Glomerular endothelial cell (primary cell): ENCODE data around the gene FCN2. TPM values are rescaled to one million over a fixed set of nuclear protein-coding genes. Genes with fewer than 3 reads are reported as not detected.

Experiments used
- DNase-seq: peaks from one replicate; pipeline ENCODE4 v3.0.0-alpha.2; 2011; ENCODE audit warnings: low read depth, low spot score; ENCODE audit errors: extremely low read depth
- total RNA-seq: library from RNA; depleted of rRNA; stranded (reverse); fragments of >200 nt; gene quantifications from 2 replicates; pipeline ENCODE4 v1.2.3, GENCODE V29; 2015

FCN2 gene
- total RNA-seq, 1 donor from 2014 or later = not detected

- DNase-seq = no peak
Measured at GRCh38 chr9:134925011-134925511, 44.5 kb downstream of the FCN2 start.

DNA sequence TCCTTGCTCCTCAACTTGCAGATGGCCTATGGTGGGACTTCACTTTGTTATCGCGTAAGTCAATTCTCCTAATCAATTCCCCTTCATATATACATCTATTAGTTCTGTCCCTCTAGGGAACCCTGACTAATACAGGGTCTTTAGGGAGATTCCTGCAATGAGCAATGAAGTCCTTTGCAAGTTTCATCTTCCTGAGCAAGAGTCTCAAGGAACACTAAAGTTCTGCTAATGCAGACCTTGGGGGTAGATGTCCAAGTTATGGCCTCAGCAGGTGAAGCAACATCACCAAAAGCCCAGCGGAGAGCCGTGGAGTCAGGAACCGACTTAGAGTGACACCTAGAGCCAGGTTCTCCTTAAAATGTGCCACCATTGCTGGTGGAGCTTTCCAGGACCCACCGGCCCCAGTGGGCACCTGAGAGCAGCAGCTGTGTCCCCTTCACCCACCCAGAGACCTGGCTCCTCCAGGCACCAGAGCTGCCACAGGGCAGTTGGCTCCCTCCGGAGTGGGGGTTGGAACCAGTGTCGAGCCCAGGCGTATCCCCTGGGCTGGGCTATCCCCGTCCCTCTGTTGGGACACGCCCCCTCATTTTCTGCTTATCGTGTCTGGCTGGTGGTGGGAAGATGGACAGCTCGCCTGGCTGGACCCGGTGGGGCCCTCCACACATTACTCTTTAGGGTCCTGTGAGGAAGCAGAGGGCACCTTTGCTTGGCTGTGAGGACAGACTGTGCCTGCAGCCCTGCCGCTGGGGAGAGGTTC, 48.0 kb downstream of the FCN2 start:
- DNase-seq = no peak

GRCh38 chr9:134929193-134930158, 48.9 kb downstream of the FCN2 start:
- DNase-seq = no peak

DNA sequence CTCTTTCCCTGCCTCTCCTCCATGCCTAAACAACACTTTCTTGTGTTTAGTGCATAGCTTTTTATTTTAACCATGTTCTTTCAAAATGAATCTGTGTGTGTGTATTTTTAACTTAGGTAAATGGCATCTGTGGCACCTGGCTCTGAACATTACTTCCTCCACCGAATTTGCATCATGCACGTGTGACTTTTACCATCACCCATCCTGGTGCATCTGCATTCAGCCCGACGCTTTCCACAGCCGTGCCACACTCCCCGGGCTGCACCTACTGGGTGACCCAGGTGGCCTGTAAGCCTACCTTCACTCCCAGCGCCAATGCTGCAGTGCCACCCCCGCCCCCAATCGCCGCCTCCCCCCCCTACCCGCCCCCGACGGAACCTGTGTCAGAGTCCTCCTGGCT, 49.8 kb downstream of the FCN2 start:
- no peak for DNase-seq

DNA sequence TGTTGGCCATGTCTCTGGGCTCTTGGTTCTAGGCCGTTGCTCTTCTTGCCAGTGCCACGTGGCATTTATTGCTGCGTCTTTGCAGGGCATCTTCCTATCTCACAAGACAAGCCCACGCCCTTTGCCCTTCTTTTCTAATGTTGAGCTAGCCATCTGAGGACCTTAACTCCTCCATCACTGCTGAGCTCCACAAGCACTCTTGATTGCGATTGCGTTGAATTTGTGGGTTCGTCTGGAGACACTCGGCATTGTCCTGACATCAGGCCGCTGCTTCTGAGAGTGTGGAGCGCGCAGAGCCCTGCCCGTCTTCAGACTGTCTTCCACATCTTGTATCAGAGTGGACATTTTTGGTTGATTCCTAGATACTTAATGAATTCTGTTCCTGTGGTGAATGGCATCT, 51.6 kb downstream of the FCN2 start:
- no peak for DNase-seq

DNA sequence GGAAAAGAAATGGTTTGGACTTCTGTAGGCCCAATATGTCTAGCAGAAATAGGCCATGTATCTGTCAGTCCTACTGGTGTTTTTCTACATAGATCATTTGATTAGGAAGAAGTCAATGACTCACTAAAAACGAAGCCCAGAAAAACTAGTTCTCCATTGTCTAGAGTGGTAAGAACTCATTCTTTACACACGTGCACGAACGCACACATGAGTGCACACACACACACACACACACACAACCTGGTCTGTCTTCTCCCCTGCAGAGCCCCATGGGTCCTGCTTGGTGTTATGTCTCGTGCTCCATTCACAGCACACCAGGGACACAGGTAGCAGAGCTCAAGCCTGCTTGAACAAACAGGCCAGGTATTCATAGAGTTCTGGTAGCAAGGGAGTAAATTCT, 52.0 kb downstream of the FCN2 start:
- DNase-seq = no peak

- no peak for DNase-seq
Measured at GRCh38 chr9:134933076-134933659, 52.6 kb downstream of the FCN2 start.

- no peak for DNase-seq
Measured at GRCh38 chr9:134935056-134935640, 54.5 kb downstream of the FCN2 start.

DNA sequence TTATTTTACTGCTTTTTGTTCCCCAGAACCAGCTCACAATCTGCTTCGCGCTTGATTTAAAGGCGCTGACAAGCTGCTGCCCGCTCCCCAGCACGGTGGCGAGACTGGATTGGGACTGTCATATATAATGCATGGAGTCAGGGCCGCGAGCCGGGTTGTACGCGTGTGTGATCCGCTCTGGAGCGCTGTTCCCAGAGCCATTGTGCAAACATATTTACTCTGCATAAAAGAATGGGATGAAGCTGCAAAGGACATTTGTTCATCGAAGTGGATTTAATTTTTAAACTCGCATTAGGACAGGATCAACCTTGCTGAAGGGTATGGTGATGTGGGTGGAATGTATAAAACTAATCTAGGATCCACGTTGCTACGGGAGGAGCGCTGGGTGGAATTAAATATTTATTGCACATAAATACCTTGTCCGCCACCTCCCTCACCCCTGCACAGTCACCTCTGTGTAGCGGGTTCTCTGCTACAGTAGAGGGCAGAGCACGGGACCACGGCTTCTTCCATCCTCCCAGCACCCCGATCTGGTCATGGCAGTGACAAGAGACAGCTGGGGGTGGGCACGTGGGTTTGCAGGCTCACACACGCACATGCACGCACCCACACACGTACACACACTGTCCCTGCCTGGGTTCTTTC, 55.2 kb downstream of the FCN2 start:
- DNase-seq = no peak

DNA sequence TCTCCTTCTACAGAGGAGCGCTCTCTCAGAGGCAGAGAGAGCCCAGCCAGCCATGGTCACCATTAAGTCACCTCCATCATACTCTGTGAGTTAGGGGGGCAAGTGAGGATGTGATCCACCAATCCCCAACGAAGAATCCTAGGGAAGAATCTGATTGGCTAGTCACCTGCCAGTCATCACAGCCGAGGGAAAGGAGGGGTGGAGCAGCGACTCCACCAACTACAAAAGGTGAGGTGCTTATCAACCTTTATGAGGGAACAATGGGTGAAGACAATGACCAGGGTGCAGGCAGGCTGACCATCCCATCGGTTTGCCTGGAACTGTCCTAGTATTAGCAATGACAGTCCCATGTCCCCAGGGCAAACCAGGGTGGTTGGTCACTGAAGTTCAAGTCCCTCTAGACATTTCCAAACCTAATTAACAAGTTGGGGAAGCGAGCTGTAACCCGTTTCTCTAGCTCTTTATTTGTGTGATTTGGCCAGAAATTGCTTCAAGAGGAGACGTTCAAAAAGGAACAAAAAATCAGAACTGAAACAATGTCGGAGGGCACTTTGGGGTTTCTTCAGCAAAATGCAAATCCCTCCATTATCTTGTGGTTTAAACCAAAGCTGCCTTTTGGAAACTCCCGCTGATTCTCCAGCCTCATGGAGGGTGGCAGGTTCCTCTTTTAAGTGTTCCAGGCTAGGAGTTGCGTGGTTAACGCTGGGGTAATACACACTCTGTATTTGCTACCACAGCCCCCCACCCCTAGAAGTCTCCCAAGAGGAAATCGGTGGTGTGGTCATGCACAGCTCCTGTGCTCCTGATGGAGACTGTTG, 55.9 kb downstream of the FCN2 start:
- DNase-seq = no peak

Other genes with a start within 250 kb of the FCN2 start
- gene COL5A1, start 239.0 kb upstream of the FCN2 start, total RNA-seq = 185 and 366 TPM in 2 replicates
- gene FCN1, start 37.1 kb downstream of the FCN2 start, total RNA-seq = not detected in 2 replicates
- 0.19 and 0.58 TPM in 2 replicates for gene OLFM1, start 206.9 kb downstream of the FCN2 start, total RNA-seq